NCI-H510A (cell line): ENCODE measurements around the gene RNF224.
"Not testable (repeated sequence)": the region's sequence is repeated elsewhere in the genome, so short reads cannot be mapped to it uniquely, and the experiment has no call there.

ENCODE experiments used
- DNase-seq: peaks from one replicate; lab custom pipeline; 2025; lab: John Stamatoyannopoulos, UW

Gene RNF224

DNA sequence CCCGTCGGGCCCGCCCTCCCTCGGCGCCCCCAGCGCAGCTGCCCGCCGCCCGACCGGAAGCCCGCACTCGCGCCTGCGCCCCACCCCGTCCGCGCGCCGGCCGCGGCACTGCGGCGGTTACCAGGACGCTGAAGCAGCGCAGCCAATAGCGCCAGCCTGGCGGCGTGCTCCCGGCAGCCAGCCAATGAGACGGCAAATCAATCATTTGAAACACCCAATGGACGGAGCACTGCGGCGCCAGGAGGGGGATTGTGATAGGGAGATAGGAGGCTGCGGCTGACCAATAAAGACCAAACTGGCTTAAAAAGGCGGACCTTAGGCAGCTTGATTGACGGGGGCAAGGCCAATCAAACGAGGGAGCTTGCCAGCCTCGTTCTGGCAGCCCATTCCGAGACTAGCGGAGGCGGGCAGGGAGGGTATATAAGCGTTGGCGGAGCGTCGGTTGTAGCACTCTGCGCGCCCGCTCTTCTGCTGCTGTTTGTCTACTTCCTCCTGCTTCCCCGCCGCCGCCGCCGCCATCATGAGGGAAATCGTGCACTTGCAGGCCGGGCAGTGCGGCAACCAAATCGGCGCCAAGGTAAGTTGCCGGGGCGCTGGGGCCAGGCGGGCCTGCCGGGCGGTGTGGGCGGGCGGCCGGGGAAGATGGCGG is 13.7 kb downstream of the RNF224 start, which contains the start of gene TUBB4B:
Gene TUBB4B, plus strand, starts transcription at position 447 of the 649 bp plus-strand sequence. Its CDS starts 74 bp downstream, at position 521.
- DNase-seq = peak; percentile 99

GRCh38 chr9:137241490-137242268 is 14.4 kb downstream of the RNF224 start:
- no peak for DNase-seq

DNA sequence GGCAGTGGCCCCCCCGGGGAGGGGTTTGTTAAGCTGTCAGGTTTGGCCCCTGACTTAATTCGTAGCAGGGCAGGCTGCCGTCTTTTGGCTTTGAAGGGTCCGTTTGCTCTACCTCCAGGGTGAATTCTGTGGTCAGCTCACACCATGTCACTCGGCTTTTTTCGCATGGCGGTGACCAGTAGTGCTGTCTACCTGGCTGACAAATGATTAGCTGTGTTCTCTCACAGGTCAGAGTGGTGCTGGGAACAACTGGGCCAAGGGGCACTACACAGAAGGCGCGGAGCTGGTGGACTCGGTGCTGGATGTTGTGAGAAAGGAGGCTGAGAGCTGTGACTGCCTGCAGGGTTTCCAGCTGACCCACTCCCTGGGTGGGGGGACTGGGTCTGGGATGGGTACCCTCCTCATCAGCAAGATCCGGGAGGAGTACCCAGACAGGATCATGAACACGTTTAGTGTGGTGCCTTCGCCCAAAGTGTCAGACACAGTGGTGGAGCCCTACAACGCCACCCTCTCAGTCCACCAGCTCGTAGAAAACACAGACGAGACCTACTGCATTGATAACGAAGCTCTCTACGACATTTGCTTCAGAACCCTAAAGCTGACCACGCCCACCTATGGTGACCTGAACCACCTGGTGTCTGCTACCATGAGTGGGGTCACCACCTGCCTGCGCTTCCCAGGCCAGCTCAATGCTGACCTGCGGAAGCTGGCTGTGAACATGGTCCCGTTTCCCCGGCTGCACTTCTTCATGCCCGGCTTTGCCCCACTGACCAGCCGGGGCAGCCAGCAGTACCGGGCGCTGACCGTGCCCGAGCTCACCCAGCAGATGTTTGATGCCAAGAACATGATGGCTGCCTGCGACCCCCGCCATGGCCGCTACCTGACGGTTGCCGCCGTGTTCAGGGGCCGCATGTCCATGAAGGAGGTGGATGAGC is 15.2 kb downstream of the RNF224 start:
- DNase-seq = no peak

GRCh38 chr9:137243266-137243625 is 15.9 kb downstream of the RNF224 start:
- DNase-seq = not testable (repeated sequence)

GRCh38 chr9:137243626-137244485 is 16.6 kb downstream of the RNF224 start:
- no peak for DNase-seq

DNA sequence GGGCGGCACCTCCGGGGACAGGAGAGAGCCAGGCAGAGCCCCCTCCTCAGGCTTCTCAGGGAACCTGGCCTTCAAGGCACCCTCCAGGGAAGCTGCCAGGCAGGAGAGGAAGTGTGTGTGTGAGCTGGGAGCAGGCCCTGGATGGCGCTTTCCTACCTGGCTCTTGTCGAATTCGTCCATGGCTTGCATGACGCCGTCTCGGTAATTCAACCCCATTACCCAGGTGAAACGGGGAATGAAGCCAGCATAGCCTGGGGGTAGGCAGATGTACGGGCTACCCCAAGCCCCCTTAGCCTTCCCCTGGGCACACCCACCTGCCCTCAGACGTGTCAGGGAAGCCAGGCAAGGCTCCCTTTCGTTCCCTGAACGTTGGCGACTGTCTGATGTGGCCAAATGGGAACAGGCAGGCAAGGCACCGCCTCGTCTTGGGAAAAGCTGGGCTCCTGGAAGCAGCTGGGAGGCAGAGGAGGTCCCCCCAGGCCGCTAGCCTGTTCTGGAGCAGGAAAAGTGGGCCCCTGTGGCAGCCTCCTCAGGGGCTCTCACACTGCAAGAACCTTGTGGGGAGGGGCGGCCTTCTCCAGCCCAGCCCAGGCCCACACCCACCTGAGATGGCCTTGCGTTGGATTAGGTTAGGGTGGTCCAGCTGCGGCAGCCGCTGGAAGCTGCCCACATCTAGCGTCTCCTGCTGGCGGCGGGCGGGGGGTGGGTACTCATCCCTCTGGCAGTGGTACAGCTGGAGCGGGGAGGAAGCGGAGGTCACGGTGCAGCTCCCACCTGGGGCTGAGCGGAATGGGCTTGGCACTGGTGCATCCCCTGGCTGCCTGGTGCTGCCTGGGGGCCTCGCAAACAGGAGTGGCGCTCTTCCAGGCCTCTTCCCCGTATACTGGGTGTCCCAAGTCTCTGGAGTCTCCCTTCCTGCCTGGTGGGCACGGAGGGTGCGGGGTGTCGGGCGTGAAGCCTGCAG is 17.5 kb downstream of the RNF224 start:
- DNase-seq = no peak

- DNase-seq = no peak
Observed at GRCh38 chr9:137245450-137246421, 18.4 kb downstream of the RNF224 start.

DNA sequence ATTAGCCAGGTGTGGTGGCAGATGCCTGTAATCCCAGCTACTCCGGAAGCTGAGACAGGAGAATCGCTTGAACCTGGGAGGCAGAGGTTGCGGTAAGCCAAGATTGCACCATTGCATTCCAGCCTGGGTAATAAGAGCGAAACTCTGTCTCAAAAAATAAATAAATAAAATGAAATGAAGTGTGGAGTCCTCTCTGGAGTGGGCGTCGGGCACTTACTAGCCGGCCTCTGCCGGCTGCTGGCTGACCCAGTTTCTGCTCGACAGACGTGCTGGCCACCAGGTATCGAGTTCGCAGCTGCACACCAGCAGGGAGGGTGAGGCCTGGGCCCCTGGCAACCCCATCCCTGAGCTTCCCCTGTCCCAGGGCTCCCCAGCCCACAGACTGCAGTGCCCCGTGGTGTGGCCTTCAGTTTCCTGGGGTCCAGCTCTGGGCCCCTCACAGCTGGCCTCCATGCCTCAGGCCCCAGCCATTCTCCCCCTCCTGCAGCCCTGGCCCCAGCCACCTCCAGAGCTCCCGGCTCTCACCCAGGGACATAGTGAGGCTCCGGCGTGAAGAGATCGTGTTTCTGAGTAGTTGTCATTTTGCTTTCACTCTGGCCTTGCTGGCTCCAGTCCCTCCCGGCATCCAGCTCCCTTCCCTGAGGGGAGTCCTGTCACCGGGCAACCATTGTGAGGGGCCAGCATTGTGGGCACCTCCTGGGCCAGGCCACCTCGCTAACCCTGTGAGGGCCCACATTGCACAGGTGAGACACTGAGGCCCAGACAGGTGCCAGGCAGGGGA is 20.0 kb downstream of the RNF224 start:
- DNase-seq = no peak

DNA sequence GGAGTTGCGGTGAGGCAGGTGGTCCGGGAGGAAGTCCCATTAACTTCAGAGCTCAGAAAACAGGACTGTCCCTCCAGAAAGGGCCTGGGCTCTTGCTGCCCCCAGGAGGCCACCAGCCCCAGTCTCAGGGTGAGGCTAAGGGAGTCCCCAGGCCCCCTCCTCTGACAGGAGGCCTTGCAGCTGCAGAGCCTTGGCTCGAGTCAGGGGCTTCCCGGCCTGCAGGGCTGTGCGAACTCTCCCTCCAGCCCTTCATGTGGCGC is 20.5 kb downstream of the RNF224 start:
- DNase-seq = no peak

- DNase-seq = no peak
Observed at GRCh38 chr9:137250329-137251193, 23.3 kb downstream of the RNF224 start.

- DNase-seq = no peak
Observed at GRCh38 chr9:137251194-137251461, 23.8 kb downstream of the RNF224 start, which contains the start of gene STPG3. STPG3 (plus strand) TSS chr9:137251286; CDS start chr9:137251287, 1 bp downstream.

- DNase-seq = no peak
Observed at GRCh38 chr9:137251490-137252268, 24.4 kb downstream of the RNF224 start.

DNA sequence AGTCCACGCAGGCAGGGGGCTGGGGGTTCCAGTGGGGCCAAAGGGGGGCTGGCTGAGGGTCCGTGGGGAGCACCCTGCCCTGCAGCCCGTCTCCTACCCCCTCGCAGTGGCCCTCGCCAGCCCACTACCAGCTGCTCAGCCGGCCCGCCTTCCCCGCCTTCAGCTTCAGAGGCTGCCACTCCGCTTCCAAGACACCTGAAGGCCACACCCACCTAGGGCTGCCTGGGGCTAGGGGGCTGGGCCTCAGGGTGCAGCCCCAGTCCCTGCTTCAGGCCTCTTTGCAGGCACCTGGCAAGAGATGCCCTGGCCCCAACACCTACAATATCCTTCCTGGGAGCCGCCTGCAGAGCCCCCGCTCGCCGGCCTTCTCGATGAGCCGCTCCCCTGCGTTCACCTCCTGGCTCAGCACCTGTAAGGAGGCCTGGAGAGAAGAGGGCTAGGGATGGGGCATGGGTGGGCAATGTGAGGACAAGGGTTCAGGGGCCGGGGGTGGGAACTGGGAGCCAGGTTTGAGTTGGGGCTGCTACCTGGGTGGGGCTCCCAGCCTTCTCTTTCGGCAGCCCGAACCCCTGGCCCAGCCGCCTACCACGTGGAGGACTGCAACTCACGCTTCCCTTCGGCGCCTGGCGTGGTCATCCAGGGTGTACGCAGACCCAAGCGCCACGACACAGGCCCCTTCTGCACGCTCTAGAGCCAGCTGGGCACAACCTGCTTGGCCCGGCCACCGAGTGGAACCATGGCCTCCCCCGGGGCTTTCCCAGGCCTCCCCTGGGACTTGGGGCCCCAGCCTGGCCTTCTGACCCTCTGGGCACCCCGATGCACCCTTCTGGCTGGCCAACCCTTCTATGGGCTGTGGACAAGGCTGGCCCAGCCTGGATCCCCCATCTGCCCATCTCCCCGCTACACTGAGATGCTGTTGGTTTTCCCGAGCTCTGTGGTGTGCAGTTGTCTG is 25.5 kb downstream of the RNF224 start:
- peak; percentile 85 for DNase-seq

DNA sequence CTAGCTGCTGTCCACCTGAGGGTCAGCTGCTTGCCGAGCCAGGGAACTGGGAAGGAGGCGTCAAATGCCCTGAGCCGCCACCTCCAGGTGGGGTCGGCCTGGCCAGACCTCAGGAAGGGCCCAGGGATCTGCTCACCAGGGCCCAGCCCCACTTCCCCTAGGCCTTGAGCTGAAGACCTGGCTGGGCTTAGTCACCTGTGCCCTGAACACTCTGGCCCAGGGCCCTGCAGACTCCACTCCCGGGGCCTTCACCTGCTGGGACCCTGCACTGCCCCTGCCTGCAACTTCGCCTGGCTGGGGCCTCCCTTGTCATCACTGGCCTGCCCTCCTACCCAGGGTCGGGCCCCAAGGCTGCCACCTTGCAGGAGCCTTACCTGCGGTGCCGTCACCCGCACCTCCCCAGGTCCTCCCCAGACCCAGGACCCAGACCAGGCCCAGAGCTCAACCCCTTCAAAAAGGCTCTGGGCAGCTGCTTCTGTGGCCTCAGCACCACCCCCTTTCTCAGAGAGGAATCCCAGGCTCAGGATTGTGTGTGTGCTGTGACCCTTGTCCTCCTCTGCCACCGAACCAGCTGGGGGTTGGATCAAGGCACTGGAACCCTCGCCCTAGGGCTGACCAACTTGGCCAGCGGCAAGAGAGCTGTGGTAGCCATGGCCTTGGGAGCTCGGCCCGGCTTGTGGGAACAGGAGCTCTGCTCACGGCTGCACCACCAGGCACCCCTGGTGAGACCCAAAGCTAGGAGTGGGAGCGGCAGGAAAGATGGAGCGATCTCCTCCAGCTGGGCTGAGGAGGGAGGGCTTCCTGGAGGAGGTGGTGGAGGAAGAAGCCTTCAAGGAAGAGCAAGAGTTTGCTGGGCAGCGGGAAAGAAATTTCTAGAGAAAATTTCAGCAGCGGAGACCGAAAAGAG is 26.7 kb downstream of the RNF224 start:
- no peak for DNase-seq
